ENCODE measurements around the gene TRAK1. TPM values are rescaled to one million over a fixed set of nuclear protein-coding genes. Genes with fewer than 3 reads are reported as not detected.

The TRAK1 gene
- total RNA-seq, 1 experiment from 2014 or later: 46.8 TPM

DNA sequence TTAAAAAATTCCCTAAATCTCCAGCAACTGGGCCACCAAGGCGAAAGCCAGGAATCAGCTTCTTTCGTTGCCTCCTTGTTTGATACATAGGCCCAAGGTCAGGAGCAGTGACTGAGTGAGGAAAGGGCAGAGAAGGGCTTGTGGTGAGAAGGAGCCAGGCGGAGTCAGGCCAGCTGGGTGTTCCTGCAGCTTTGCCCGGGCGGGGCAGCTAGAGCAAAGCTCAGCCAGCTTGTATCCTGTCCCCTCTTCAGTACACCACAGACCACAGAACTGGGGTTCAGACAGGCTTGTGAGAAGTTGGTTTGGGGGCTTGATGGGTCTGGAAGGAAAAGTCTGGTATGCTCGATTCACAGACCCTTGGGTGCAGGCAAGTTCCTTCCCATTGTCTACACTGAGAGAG lies 122.3 kb downstream of the TRAK1 start:
- no peak for TF ChIP-seq EZH2 (IDR thresholded peaks at IDR 0.05; ENCODE audit: low read depth)
- TF ChIP-seq, protein P1, sequence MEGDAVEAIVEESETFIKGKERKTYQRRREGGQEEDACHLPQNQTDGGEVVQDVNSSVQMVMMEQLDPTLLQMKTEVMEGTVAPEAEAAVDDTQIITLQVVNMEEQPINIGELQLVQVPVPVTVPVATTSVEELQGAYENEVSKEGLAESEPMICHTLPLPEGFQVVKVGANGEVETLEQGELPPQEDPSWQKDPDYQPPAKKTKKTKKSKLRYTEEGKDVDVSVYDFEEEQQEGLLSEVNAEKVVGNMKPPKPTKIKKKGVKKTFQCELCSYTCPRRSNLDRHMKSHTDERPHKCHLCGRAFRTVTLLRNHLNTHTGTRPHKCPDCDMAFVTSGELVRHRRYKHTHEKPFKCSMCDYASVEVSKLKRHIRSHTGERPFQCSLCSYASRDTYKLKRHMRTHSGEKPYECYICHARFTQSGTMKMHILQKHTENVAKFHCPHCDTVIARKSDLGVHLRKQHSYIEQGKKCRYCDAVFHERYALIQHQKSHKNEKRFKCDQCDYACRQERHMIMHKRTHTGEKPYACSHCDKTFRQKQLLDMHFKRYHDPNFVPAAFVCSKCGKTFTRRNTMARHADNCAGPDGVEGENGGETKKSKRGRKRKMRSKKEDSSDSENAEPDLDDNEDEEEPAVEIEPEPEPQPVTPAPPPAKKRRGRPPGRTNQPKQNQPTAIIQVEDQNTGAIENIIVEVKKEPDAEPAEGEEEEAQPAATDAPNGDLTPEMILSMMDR (conservative IDR thresholded peaks at IDR 0.05): no peak
- intact Hi-C loops (cut with micrococcal nuclease; ENCODE audit: unreplicated experiment): loop anchor here (10.0 kb wide), 1 partner anchor 1629 kb away; no protein-coding TSS in a partner anchor
- Histone ChIP-seq H3K4me1 (replicated peaks; ENCODE audit: insufficient read depth) (no peaks in the 10 kb centered on the region), H3K27me3 (ENCODE audit: insufficient read depth, low read depth) (no peaks in the 10 kb centered on the region), H3K36me3 (ENCODE audit: low read depth) (no peaks in the 10 kb centered on the region), H4K20me1 (ENCODE audit: insufficient read depth) (no peaks in the 10 kb centered on the region), H3K4me2 (no peak overlapping the region), H3K9me3 (ENCODE audit: insufficient read depth, low read depth) (no peaks in the 10 kb centered on the region), H3K27ac (no peak overlapping the region), H3K79me2 (ENCODE audit: low read depth) (no peaks in the 10 kb centered on the region), H3K9me2 (ENCODE audit: insufficient read depth) (no peaks in the 10 kb centered on the region), H3K4me3 (no peak overlapping the region), H3F3A (ENCODE audit: insufficient read depth, low read depth) (no peaks in the 10 kb centered on the region), H2AFZ (no peak overlapping the region)
- ChIA-PET CTCF (no interaction called here), POLR2A (ENCODE audit: unreplicated experiment) (no interaction called here)
- no TSS peak for BruUV-seq (replicated peaks)
- DNase-seq: no peak

DNA sequence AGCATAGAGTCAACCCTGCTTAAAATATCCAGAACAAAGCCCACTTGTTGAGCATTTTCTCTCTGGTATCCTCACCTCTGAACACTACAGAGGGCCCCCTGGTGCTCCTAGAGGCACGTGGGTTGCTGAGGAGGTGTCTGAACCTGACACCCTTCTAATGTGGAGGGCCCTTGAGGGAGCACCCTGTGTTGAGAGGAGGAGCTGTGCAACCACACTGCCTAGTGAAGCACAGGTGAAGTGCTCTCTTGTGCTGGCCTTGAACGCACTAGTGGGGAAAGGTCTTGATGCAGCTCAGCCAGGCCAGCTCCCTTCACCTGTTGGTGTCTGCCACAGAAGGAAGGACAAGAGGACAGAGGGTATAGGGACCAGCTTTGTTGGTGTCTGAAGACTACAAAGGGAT lies 122.9 kb downstream of the TRAK1 start:
- CTCF ChIA-PET: no interaction called here

DNA sequence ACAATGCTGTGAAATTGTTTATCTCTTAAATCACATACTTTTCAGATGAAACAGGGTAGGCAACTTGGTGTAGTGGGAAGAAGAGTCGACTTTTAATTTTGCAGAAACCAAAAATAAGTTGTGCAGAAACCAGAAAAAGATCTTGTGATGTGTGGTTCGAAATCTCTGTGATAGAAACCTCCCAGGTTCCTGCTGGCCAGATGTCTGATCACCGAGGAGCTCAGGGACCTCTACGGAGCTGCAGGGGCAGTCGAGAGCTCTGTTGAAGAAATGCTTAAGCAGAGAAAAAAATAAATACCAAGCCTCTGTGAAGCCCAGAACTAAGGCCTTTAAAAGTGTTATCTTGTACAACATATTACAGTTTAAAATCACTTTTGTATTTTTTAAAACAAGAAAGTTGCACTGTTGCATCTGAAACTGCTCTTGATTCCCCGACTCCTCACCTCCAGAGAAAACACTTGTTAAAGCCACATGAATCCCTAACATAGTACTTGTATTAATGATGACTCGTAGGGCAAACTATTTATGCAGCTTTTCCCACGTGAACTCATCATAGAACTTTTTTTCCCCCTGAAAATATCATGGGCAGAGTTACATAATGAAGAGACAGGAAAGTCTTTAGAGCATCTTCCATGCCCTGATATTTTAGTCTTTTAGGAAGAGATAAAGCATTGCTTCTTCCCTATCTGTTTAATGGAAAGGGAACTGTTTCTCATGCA lies 123.6 kb downstream of the TRAK1 start:
- no peaks in the 10 kb centered on the region for H4K20me1 ChIP-seq (ENCODE audit: insufficient read depth)
- ChIA-PET CTCF (no interaction called here), POLR2A (ENCODE audit: unreplicated experiment) (no interaction called here)
- no peaks in the 10 kb centered on the region for H3K79me2 ChIP-seq (ENCODE audit: low read depth)
- H3K4me3 ChIP-seq: no peak overlapping the region
- no peaks in the 10 kb centered on the region for H3K36me3 ChIP-seq (ENCODE audit: low read depth)
- no peak for TF ChIP-seq EZH2 (IDR thresholded peaks at IDR 0.05; ENCODE audit: low read depth)
- TF ChIP-seq, protein P1 (conservative IDR thresholded peaks at IDR 0.05): no peak
- no peaks in the 10 kb centered on the region for H3F3A ChIP-seq (ENCODE audit: insufficient read depth, low read depth)
- no peak overlapping the region for H3K27ac ChIP-seq
- intact Hi-C loops (cut with micrococcal nuclease; ENCODE audit: unreplicated experiment): loop anchor here (10.0 kb wide), 1 partner anchor 1630 kb away; no protein-coding TSS in a partner anchor
- no peak overlapping the region for H2AFZ ChIP-seq
- H3K4me2 ChIP-seq: no peak overlapping the region
- no peaks in the 10 kb centered on the region for H3K27me3 ChIP-seq (ENCODE audit: insufficient read depth, low read depth)
- no peaks in the 10 kb centered on the region for H3K4me1 ChIP-seq (replicated peaks; ENCODE audit: insufficient read depth)
- no peaks in the 10 kb centered on the region for H3K9me3 ChIP-seq (ENCODE audit: insufficient read depth, low read depth)
- no peak for DNase-seq
- H3K9me2 ChIP-seq (ENCODE audit: insufficient read depth): no peaks in the 10 kb centered on the region
- no TSS peak for BruUV-seq (replicated peaks)

More for the DNA sequence above, 122.9 kb downstream of the TRAK1 start:
- no peaks in the 10 kb centered on the region for H3K9me3 ChIP-seq (ENCODE audit: insufficient read depth, low read depth)
- no peaks in the 10 kb centered on the region for H4K20me1 ChIP-seq (ENCODE audit: insufficient read depth)
- no peak overlapping the region for H3K4me3 ChIP-seq
- no TSS peak for BruUV-seq (replicated peaks)
- no peak for DNase-seq
- no peak overlapping the region for H3K4me2 ChIP-seq
- intact Hi-C loops (cut with micrococcal nuclease; ENCODE audit: unreplicated experiment): loop anchor here (10.0 kb wide), 1 partner anchor 1629 kb away; no protein-coding TSS in a partner anchor
- no peaks in the 10 kb centered on the region for H3K36me3 ChIP-seq (ENCODE audit: low read depth)
- POLR2A ChIA-PET (ENCODE audit: unreplicated experiment): no interaction called here
- no peaks in the 10 kb centered on the region for H3K79me2 ChIP-seq (ENCODE audit: low read depth)
- no peaks in the 10 kb centered on the region for H3F3A ChIP-seq (ENCODE audit: insufficient read depth, low read depth)
- no peak overlapping the region for H3K27ac ChIP-seq
- H3K9me2 ChIP-seq (ENCODE audit: insufficient read depth): no peaks in the 10 kb centered on the region
- H3K27me3 ChIP-seq (ENCODE audit: insufficient read depth, low read depth): no peaks in the 10 kb centered on the region
- TF ChIP-seq, protein P1 (conservative IDR thresholded peaks at IDR 0.05): no peak
- no peak for TF ChIP-seq EZH2 (IDR thresholded peaks at IDR 0.05; ENCODE audit: low read depth)
- no peak overlapping the region for H2AFZ ChIP-seq
- H3K4me1 ChIP-seq (replicated peaks; ENCODE audit: insufficient read depth): no peaks in the 10 kb centered on the region
